ENCODE measurements around the gene POMT2. TPM values are rescaled to one million over a fixed set of nuclear protein-coding genes. Genes with fewer than 3 reads are reported as not detected.
A peak's percentile ranks its signal among the peaks of the same experiment; 100 is the strongest.

POMT2 gene
- total RNA-seq, 1 donor from 2014 or later, result 29.2 TPM

DNA sequence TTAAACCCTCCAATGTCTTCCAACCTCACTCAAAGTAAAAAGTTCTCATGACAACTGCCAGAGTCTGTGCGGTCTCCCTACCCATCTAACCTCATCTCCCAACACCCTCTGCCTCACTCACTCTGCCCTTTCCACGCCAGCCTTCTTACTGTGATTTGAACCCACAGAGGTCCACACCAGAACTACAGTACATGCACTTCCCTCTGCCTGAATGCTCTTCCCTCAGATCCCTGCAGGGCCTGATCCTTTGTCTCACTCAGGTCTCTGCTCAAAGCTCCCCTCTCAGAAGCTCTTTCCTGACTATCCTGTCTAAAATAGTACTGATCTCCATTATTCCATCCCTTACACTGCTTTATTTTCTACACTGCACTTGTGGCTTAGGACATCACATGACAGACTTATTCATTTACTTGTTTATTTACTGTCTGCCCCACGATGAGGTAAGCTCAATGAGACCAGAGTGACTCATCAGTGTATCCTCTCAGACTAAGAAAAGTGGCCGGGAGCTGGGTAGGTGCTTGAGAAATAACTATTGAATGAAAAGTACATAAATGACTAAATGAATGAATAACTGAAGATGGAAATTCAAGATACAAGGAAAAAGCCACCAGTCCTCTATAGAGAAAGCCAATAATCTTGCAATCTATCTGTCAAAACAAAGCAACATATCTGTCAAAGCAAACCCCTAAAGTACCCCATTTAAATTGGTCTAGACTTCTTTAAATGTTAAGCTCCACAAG, 17.1 kb downstream of the POMT2 start:
- Mint-ChIP-seq H3K4me3 (ENCODE audit: unreplicated experiment) (no peak overlapping the region), H3K27me3 (ENCODE audit: unreplicated experiment) (no peaks in the 10 kb centered on the region), H3K36me3 (ENCODE audit: unreplicated experiment) (peaks cover 5% of the 10 kb centered on the region), H3K9me3 (ENCODE audit: unreplicated experiment) (no peaks in the 10 kb centered on the region), H3K4me1 (ENCODE audit: unreplicated experiment) (peaks cover 48% of the 10 kb centered on the region), H3K27ac (ENCODE audit: unreplicated experiment) (peak overlapping the region; percentile 79)
- DNase-seq (ENCODE audit: extremely low spot score, unreplicated experiment), result no peak
- TF ChIP-seq, protein P1, sequence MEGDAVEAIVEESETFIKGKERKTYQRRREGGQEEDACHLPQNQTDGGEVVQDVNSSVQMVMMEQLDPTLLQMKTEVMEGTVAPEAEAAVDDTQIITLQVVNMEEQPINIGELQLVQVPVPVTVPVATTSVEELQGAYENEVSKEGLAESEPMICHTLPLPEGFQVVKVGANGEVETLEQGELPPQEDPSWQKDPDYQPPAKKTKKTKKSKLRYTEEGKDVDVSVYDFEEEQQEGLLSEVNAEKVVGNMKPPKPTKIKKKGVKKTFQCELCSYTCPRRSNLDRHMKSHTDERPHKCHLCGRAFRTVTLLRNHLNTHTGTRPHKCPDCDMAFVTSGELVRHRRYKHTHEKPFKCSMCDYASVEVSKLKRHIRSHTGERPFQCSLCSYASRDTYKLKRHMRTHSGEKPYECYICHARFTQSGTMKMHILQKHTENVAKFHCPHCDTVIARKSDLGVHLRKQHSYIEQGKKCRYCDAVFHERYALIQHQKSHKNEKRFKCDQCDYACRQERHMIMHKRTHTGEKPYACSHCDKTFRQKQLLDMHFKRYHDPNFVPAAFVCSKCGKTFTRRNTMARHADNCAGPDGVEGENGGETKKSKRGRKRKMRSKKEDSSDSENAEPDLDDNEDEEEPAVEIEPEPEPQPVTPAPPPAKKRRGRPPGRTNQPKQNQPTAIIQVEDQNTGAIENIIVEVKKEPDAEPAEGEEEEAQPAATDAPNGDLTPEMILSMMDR (IDR thresholded peaks at IDR 0.05), result no peak

DNA sequence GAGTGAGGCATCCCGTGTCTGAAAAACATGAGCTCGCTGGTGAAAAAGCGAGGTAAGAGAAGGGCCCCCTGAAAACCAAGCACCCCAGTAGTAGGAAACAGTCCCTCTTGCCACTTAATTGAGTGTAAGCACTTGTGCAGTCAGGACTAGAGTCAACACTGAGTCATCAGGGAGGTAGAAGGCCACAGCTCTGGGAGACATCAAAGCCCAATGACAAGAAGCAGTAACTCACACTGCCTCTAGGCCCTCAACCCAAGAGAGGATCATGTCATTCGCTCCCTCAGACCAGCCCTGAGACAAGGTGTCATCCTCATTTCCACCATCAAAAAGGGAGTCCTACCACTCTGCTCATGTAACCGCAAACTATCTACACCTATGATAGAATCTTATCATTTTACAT, 17.8 kb downstream of the POMT2 start:
- Mint-ChIP-seq H3K9me3 (ENCODE audit: unreplicated experiment) (no peaks in the 10 kb centered on the region), H3K27ac (ENCODE audit: unreplicated experiment) (peak overlapping the region; percentile 79), H3K36me3 (ENCODE audit: unreplicated experiment) (peaks cover 11% of the 10 kb centered on the region), H3K4me3 (ENCODE audit: unreplicated experiment) (no peak overlapping the region), H3K27me3 (ENCODE audit: unreplicated experiment) (no peaks in the 10 kb centered on the region), H3K4me1 (ENCODE audit: unreplicated experiment) (peaks cover 47% of the 10 kb centered on the region)
- DNase-seq (ENCODE audit: extremely low spot score, unreplicated experiment), result no peak
- TF ChIP-seq, protein P1 (IDR thresholded peaks at IDR 0.05), result no peak

DNA sequence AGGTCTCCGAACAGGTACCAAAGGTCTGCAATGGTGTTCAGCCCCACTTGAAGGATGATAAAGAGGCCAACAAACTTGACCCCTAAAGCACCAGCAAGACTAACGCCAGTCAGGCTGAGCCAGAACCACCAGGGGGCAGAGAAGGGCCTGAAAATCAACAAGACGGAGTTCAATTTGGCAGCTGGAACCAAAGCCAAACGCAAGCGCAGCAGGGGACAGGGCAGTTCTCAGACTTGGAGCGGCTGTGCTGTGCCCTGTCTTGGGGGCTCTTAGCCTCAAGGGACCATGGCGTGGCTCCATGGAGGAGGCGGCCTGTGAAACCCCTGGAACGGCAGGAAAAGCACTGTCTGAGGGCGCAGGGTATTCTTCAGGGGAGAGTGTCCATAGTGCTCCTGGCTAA, 19.6 kb downstream of the POMT2 start:
- peaks cover 29% of the 10 kb centered on the region for H3K4me1 Mint-ChIP-seq (ENCODE audit: unreplicated experiment)
- no peaks in the 10 kb centered on the region for H3K9me3 Mint-ChIP-seq (ENCODE audit: unreplicated experiment)
- no peaks in the 10 kb centered on the region for H3K27me3 Mint-ChIP-seq (ENCODE audit: unreplicated experiment)
- TF ChIP-seq, protein P1 (IDR thresholded peaks at IDR 0.05), result peak; percentile 81
- DNase-seq (ENCODE audit: extremely low spot score, unreplicated experiment), result peak; percentile 88
- no peak overlapping the region for H3K4me3 Mint-ChIP-seq (ENCODE audit: unreplicated experiment)
- peaks cover 18% of the 10 kb centered on the region for H3K36me3 Mint-ChIP-seq (ENCODE audit: unreplicated experiment)
- H3K27ac Mint-ChIP-seq (ENCODE audit: unreplicated experiment), result peak overlapping the region; percentile 51

DNA sequence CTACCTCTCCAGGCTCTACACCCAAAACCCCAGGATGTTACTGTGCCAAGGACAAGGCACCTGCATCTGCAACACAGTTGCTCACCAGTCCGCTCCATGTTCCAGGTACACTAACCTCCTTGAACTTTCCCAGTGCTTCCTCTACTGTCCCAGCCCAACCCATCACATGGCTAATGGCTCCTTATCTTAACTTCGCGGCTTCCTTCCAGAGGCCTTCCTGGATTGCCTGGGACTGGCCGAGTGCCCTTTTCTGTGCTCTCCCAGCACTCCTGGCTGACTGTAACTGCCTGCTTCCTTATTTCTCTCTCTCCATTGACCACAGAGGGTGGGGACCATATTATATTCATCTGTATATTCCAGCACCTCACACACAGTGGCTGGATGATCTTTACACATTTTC, 20.9 kb downstream of the POMT2 start:
- Mint-ChIP-seq H3K27me3 (ENCODE audit: unreplicated experiment) (no peaks in the 10 kb centered on the region), H3K4me3 (ENCODE audit: unreplicated experiment) (no peak overlapping the region), H3K4me1 (ENCODE audit: unreplicated experiment) (peaks cover 26% of the 10 kb centered on the region), H3K9me3 (ENCODE audit: unreplicated experiment) (no peaks in the 10 kb centered on the region), H3K27ac (ENCODE audit: unreplicated experiment) (no peak overlapping the region), H3K36me3 (ENCODE audit: unreplicated experiment) (peaks cover 23% of the 10 kb centered on the region)
- no peak for DNase-seq (ENCODE audit: extremely low spot score, unreplicated experiment)
- TF ChIP-seq, protein P1 (IDR thresholded peaks at IDR 0.05), result no peak

DNA sequence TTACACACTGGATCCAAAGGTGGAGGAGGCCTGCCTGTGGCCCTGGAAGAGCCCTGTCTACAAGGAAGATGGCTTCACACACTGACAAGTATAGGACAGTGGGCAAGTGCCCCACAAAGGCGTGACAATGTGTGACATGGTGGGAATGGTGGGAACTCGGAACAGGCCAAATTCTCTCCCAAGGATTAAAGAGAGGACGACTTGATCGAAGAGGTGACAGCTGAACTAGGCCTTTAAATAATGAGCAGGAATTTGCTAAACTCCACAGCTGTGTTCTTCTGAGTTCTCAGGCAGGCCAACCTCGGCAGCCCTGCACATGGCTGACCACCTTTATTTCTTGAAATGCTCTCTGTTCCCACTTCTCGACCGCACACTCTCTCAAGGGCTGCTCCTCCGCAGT, 23.8 kb downstream of the POMT2 start:
- H3K27me3 Mint-ChIP-seq (ENCODE audit: unreplicated experiment), result no peaks in the 10 kb centered on the region
- H3K27ac Mint-ChIP-seq (ENCODE audit: unreplicated experiment), result no peak overlapping the region
- DNase-seq (ENCODE audit: extremely low spot score, unreplicated experiment), result no peak
- H3K9me3 Mint-ChIP-seq (ENCODE audit: unreplicated experiment), result no peaks in the 10 kb centered on the region
- TF ChIP-seq, protein P1 (IDR thresholded peaks at IDR 0.05), result no peak
- no peak overlapping the region for H3K4me3 Mint-ChIP-seq (ENCODE audit: unreplicated experiment)
- peaks cover 7% of the 10 kb centered on the region for H3K4me1 Mint-ChIP-seq (ENCODE audit: unreplicated experiment)
- H3K36me3 Mint-ChIP-seq (ENCODE audit: unreplicated experiment), result peaks cover 23% of the 10 kb centered on the region

Data from osteocyte (in vitro differentiated cells).